Naive thymus-derived CD8-positive, alpha-beta T cell (primary cell): ENCODE results near the gene KREMEN1. TPM values are rescaled to one million over a fixed set of nuclear protein-coding genes. Genes with fewer than 3 reads are reported as not detected.

ENCODE experiments used
- ATAC-seq, 2 donors: fragments of 150-1000 bp; cut with Tn5 transposase in 1 of 2; sonication (Bioruptor Pico), chemical (Tn5 transposase) in 1 of 2; 1 replicate in 1 of 2; 2 replicates in 1 of 2; pipeline ENCODE4 v1.10.0; 2021; ENCODE audit warnings: mild to moderate bottlenecking in 2 of 2, moderate library complexity in 2 of 2
- POLR2A ChIA-PET: fragments of 350-600 bp; sonication (Branson Sonifier 250); formaldehyde crosslinking; loops from one replicate; lab custom pipeline; 2021; ENCODE audit warnings: antibody characterized with exemption; lab: Charles Lee
- DNase-seq, 10 donors: peaks; one replicate each; pipeline versions ENCODE4 v3.0.0 to v3.0.0-alpha.2; 2020 to 2022
- H3K27ac Mint-ChIP-seq, 10 donors: one replicate each; pipeline ENCODE4 v1.8.0; 2020 to 2022; ENCODE audit warnings: mild to moderate bottlenecking in 10 of 10, mixed read lengths in 10 of 10, moderate library complexity in 4 of 10, inconsistent platforms in 1 of 10
- H3K27me3 Mint-ChIP-seq, 5 donors: one replicate each; pipeline ENCODE4 v1.8.0; 2021 to 2022; ENCODE audit warnings: mixed read lengths in 5 of 5
- H3K36me3 Mint-ChIP-seq, 3 donors: one replicate each; pipeline ENCODE4 v1.8.0; 2020 to 2022; ENCODE audit warnings: mixed read lengths in 3 of 3, mild to moderate bottlenecking in 2 of 3, inconsistent platforms in 1 of 3
- H3K4me1 Mint-ChIP-seq, 4 donors: one replicate each; pipeline ENCODE4 v1.8.0; 2021 to 2022; ENCODE audit warnings: mixed read lengths in 4 of 4
- H3K4me3 Mint-ChIP-seq, 10 donors: one replicate each; pipeline ENCODE4 v1.8.0; 2020 to 2022; ENCODE audit warnings: mild to moderate bottlenecking in 10 of 10, mixed read lengths in 10 of 10, moderate library complexity in 6 of 10, inconsistent platforms in 1 of 10
- H3K9me3 Mint-ChIP-seq, 9 donors: one replicate each; pipeline ENCODE4 v1.8.0; 2020 to 2022; ENCODE audit warnings: mixed read lengths in 9 of 9, mild to moderate bottlenecking in 3 of 9, inconsistent platforms in 1 of 9, moderate library complexity in 1 of 9
- polyA plus RNA-seq, 3 donors: library from polyadenylated mRNA; unstranded; fragments of 300-500 nt; fragmentation: Illumina TruSeq; gene quantifications; one replicate each; pipeline ENCODE4 v1.2.3, GENCODE V29; 2021
- total RNA-seq, 8 experiments: library from RNA in 2 of 8; stranded (reverse) in 2 of 8; gene quantifications; one replicate each; pipeline ENCODE4 v1.2.3 and lab custom pipeline; 2021 to 2026

Gene KREMEN1
- total and polyA plus RNA-seq, 5 experiments from 2014 or later: not detected

DNA sequence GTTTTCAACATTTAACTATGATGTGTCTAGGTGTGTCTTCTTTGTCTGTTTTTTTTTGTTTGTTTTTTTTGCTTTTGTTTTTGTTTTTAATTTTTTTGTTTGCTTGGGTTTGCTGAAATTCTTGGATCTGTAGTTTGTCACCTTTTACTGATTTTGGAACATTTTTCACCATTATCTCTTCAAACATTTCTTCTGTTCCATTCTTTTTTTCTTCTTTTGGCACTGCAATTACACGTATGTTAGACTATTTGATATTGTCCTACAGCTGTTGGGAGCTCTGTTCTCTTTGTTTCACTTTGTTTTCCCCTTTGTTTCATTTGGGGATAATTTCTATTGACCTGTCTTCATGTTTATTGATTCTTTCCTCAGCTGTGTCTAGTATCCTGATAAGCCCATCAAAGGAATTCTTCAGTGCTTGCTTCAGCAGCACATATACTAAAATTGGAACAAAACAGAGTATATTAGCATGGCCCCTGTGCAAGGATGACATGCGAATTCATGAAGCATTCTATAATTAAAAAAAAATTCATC lies 60.8 kb downstream of the KREMEN1 start:
- ATAC-seq (no peak), DNase-seq (no peak)
- Mint-ChIP-seq H3K27me3 (peaks cover 0 to 19% (median 4%) of the 10 kb centered on the region in 5 donors), H3K4me3 (no peak overlapping the region), H3K4me1 (peaks cover 0 to 2% (median 0%) of the 10 kb centered on the region in 4 donors), H3K27ac (no peak overlapping the region), H3K9me3 (peaks cover 0 to 16% (median 4%) of the 10 kb centered on the region in 9 donors), H3K36me3 (peaks cover 0 to 8% (median 0%) of the 10 kb centered on the region in 3 donors)
- POLR2A ChIA-PET: no interaction called here

DNA sequence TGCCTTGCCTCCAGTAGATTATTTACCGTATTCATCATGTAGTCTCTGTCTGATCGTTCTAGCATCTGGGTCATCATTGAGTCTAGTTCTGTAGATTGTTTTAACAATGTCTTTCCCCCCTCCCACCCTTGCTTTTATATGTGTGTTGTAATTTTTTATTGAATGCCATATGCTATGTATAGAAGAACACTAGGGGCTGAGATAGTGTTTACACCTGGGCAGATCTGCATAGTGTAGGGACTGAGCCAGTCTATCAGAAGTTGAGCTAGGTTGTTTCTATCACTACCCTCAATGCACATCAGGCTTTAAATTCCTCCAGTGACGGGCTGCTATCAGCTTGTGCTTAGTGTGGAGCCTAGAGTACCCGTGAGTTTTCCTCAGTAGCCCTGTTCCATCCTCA lies 61.6 kb downstream of the KREMEN1 start:
- POLR2A ChIA-PET: no interaction called here
- Mint-ChIP-seq H3K27ac (no peak overlapping the region), H3K4me1 (peaks cover 0 to 2% (median 0%) of the 10 kb centered on the region in 4 donors), H3K36me3 (peaks cover 0 to 8% (median 0%) of the 10 kb centered on the region in 3 donors), H3K4me3 (no peak overlapping the region), H3K9me3 (peaks cover 0 to 16% (median 4%) of the 10 kb centered on the region in 9 donors), H3K27me3 (peaks cover 0 to 19% (median 4%) of the 10 kb centered on the region in 5 donors)
- ATAC-seq: no peak
- DNase-seq: no peak

DNA sequence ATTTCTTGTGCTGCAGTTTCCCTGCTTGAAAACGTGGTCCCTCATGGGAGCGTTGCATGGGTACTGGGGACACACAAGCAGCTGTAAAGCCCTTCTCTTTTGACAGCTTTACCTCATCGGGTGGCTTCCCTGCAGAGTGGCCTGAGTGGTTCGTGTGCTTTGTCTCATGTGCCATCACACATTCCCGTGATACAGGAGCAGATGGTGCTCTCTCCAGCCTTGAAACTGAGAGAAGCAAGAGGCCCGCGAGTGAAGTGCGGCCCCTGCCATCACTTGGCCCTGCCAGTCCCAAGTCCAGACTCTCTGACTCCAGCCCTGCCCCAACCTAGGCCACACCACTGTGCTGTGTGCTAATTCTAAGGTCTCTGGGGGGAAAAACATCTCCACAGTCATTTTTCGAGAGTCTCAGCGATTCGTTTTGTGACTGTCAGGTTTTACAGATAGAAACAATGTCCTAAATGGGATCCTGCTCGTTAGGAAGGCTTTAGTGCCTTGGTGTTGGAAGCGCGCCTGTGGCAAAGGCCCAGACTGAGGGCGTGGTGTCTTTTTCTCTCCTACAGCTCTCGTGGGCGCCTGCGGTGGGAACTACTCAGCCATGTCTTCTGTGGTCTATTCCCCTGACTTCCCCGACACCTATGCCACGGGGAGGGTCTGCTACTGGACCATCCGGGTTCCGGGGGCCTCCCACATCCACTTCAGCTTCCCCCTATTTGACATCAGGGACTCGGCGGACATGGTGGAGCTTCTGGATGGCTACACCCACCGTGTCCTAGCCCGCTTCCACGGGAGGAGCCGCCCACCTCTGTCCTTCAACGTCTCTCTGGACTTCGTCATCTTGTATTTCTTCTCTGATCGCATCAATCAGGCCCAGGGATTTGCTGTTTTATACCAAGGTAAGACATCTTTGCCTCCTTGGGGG lies 64.2 kb downstream of the KREMEN1 start:
- Mint-ChIP-seq H3K27me3 (peaks cover 0 to 19% (median 4%) of the 10 kb centered on the region in 5 donors), H3K36me3 (peaks cover 0 to 8% (median 0%) of the 10 kb centered on the region in 3 donors), H3K4me3 (no peak overlapping the region), H3K27ac (no peak overlapping the region), H3K4me1 (peaks cover 0 to 2% (median 0%) of the 10 kb centered on the region in 4 donors), H3K9me3 (peaks cover 0 to 16% (median 4%) of the 10 kb centered on the region in 9 donors)
- POLR2A ChIA-PET: no interaction called here
- no peak for ATAC-seq
- DNase-seq: no peak

DNA sequence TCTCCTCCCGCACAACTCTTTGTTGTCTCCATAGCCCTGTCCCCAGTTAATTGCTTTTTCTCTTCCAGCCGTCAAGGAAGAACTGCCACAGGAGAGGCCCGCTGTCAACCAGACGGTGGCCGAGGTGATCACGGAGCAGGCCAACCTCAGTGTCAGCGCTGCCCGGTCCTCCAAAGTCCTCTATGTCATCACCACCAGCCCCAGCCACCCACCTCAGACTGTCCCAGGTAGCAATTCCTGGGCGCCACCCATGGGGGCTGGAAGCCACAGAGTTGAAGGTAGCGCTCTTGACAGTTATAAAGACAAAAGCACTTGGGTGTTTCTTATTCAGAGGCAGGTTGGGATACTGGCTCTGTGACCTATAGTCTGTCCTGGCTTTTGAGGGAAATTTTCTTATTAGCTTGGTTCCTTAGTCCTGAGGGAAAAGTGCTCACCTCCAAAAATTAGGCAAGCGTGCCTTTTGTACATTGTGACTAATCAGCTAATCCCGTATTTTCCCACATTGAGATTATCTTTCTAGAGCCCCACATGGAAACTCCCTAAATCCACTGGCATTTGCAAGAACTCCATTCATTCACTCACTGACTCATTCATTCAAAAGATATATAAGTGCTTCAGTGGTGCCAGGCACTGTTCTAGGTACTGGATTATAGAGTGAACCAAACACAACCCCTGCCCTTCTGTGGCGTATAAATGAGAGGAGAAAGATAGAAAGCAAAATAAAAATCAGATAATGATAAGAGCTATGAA lies 65.9 kb downstream of the KREMEN1 start:
- POLR2A ChIA-PET: no interaction called here
- no peak for DNase-seq
- Mint-ChIP-seq H3K4me3 (no peak overlapping the region), H3K27ac (no peak overlapping the region), H3K36me3 (peaks cover 0 to 5% (median 0%) of the 10 kb centered on the region in 3 donors), H3K27me3 (peaks cover 0 to 15% (median 4%) of the 10 kb centered on the region in 5 donors), H3K9me3 (peaks cover 0 to 11% (median 3%) of the 10 kb centered on the region in 9 donors), H3K4me1 (peaks cover 0 to 2% (median 0%) of the 10 kb centered on the region in 4 donors)
- no peak for ATAC-seq

DNA sequence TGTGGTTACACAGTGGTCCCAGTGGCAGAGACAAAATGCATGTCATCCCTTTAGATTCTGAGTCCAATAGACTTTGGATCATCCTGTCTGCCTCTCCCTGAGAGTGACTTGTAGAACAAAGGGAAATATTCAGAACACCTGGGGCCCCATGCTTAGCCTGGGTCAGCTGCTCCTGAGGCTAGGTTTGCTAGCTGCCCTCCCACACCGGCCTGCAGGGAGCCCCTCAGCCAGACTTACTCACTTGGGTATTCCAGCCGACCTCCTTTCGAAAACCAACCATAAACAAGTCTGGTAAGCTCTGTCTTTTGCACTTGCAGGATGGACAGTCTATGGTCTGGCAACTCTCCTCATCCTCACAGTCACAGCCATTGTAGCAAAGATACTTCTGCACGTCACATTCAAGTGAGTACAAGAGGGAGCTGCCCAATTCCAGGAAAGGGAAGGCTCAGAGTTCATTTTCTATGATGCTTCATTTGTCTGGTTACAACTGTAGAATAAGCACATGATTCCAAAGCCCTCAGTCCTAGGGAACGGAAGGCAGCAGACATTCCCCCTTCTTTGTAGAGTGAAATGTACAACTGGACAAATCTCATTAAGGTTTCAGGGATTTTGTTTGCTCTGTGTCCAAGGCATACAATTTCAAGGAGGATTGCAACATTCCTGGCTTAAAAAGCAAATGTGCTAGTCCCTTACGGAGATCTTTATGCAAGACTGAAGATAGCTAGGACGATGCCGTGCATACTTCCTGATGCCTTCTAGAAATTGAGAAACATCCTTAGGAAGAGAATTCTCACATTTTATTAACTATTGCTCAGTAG lies 67.3 kb downstream of the KREMEN1 start:
- Mint-ChIP-seq H3K27me3 (peaks cover 0 to 5% (median 2%) of the 10 kb centered on the region in 5 donors), H3K36me3 (no peaks in the 10 kb centered on the region)

DNA sequence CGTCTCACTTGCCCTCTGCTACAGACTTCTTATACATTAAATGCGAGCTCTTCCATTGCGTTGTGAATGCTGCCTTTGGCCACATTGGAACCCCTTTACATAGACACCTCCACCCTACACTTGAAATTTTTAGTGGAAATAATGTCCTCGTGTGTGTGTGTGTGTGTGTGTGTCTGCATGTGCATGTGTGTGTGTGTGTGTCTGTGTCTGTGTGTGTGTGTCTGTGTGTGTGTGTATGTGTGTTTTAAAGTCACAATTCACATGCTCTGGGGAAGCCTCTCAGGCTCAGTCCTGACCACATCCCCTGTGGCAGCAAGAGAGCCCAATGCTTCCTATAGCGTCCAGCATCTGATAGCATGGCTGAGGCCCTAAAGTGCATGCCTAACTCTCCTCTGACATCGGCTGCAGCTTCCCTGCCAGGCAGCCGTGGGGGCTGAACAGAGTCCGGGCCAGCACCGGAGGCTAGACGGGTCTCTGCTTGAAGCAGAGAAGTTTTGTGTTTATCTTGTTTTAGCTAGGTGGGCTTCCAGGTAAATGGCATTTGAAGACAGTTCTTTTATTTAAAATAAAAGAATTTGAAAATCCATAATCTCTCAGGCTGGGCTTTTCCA lies 68.3 kb downstream of the KREMEN1 start:
- Mint-ChIP-seq H3K27me3 (peaks cover 0 to 5% (median 0%) of the 10 kb centered on the region in 5 donors), H3K4me3 (no peak overlapping the region), H3K36me3 (no peaks in the 10 kb centered on the region), H3K4me1 (no peaks in the 10 kb centered on the region), H3K9me3 (no peaks in the 10 kb centered on the region), H3K27ac (no peak overlapping the region)
- no peak for ATAC-seq
- POLR2A ChIA-PET: no interaction called here
- no peak for DNase-seq

More for the DNA sequence above, 67.3 kb downstream of the KREMEN1 start:
- POLR2A ChIA-PET: no interaction called here
- no peak overlapping the region for H3K4me3 Mint-ChIP-seq
- no peaks in the 10 kb centered on the region for H3K9me3 Mint-ChIP-seq
- no peaks in the 10 kb centered on the region for H3K4me1 Mint-ChIP-seq
- ATAC-seq: no peak
- no peak overlapping the region for H3K27ac Mint-ChIP-seq
- no peak for DNase-seq

DNA sequence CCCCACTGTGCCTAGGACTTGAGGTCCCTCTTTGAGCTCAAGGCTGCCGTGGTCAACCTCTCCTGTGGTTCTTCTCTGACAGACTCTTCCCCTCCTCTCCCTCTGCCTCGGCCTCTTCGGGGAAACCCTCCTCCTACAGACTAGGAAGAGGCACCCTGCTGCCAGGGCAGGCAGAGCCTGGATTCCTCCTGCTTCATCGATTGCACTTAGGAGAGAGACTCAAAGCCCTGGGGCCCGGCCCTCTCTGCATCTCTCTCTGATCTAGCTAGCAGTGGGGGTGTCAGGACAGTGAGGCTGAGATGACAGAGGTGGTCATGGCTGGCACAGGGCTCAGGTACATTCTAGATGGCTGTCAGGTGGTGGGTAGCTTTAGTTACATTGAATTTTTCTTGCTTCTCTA lies 69.3 kb downstream of the KREMEN1 start:
- H3K4me3 Mint-ChIP-seq: no peak overlapping the region
- no peak for ATAC-seq
- no peak overlapping the region for H3K27ac Mint-ChIP-seq

DNA sequence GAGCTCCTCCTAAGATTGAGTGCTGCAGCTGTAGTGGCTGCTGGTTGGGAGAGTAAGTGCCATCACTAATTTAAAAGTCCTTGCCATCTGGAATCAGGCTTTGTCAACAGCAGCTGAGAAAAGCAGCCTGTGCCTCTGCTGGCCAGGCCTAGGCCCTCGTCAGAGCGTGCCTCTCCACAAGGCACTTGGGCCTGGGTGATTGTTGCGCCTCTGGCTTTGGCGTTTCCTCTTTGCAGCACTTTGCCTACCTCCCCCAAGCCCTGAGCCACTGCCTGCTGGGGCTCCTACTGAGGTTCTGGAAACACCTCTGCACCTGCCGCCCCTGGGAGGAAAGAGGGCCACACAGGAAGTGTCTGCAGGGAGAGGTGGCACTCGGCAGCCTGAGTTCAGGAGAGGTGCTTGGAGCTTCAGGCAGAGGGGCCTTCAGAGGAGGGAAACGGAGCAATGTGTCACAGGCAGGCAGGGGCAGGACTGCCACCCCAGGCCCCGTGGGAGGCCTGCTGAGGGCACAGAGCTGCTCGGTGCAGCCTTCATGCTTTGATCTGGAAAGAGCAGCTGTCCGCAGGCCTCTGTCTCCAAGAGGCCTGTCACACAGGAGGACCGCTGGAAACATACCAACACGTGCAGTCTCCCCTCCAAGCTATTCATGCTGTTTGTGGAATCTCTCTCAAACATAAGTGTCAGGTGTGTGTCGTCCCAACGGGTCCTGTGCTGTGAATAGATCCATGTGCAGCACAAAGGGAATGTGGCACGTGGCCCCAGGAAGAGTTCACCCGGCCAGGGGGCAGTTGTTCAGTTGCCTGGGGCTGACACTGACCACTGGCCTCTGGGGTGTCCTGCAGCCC lies 71.3 kb downstream of the KREMEN1 start:
- Mint-ChIP-seq H3K27ac (no peak overlapping the region), H3K36me3 (peaks cover 0 to 1% (median 0%) of the 10 kb centered on the region in 3 donors), H3K27me3 (peaks cover 0 to 1% (median 0%) of the 10 kb centered on the region in 5 donors), H3K4me3 (no peak overlapping the region), H3K9me3 (no peaks in the 10 kb centered on the region), H3K4me1 (no peaks in the 10 kb centered on the region)
- POLR2A ChIA-PET: no interaction called here
- no peak for DNase-seq
- ATAC-seq: no peak

More for the DNA sequence above, 69.3 kb downstream of the KREMEN1 start:
- H3K27me3 Mint-ChIP-seq: peaks cover 0 to 3% (median 0%) of the 10 kb centered on the region in 5 donors
- POLR2A ChIA-PET: no interaction called here
- no peaks in the 10 kb centered on the region for H3K4me1 Mint-ChIP-seq
- DNase-seq: no peak
- no peaks in the 10 kb centered on the region for H3K36me3 Mint-ChIP-seq
- H3K9me3 Mint-ChIP-seq: no peaks in the 10 kb centered on the region

DNA sequence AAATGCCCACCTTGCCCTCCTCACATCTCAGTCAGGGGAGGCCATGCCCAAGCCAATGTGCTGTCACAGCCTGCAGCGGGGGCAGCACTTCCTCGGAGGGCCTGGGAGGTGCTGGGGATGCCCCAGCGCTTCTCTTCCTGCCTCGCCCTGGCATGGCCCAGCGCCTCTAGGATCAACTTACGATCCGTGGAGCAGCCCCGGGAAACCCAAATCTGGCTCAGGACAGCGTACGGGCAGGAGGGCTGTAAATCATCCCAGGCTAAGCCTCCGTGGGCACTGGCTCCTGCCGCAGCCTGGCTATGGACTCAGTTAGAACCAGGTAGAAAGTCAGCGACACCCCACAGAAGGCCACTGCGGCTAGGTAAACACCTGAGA lies 71.9 kb downstream of the KREMEN1 start:
- DNase-seq: no peak
- Mint-ChIP-seq H3K27me3 (peaks cover 0 to 1% (median 0%) of the 10 kb centered on the region in 5 donors), H3K36me3 (peaks cover 0 to 1% (median 0%) of the 10 kb centered on the region in 3 donors), H3K9me3 (no peaks in the 10 kb centered on the region), H3K4me1 (no peaks in the 10 kb centered on the region), H3K4me3 (no peak overlapping the region), H3K27ac (no peak overlapping the region)
- ATAC-seq: no peak
- POLR2A ChIA-PET: no interaction called here

DNA sequence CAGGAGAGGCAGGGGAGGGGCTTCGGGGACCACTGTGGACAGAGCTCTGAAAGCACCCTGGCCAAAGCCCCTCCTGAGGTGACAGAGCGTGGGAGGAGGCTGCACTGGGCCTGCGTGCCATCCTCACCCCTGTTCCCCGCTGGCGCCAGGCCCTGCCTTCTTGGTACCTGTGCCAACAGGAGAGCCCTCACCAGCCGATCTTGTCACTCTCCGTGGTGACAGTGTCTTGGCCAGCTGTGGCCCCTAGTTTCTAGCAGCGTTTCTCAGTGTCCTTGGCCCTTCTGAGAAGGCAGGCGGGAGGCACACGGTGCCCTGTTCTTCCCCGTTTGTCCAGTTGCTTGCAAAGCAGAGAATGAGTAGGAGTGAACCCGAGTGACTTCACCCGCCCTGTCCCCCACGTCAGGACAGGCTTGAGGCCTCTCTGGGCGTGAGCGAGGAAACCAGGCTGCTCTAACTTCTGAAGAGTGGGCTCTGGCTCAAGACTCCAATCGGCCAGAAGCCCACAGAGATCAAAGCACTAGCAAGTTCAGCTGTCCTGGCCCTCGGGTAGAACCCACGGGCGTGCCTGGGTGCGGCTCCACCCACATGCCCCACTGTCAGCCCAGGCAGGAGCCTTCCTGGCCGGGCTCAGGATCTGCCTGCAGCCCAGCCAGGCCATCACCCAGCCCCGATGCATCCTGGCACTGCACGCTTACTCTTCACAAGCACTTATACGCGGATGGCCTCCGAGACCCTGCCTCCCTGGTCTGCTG lies 72.7 kb downstream of the KREMEN1 start:
- Mint-ChIP-seq H3K27me3 (peaks cover 0 to 1% (median 0%) of the 10 kb centered on the region in 5 donors), H3K4me1 (no peaks in the 10 kb centered on the region), H3K27ac (no peak overlapping the region), H3K36me3 (peaks cover 0 to 1% (median 0%) of the 10 kb centered on the region in 3 donors), H3K4me3 (no peak overlapping the region), H3K9me3 (no peaks in the 10 kb centered on the region)
- ATAC-seq (no peak), DNase-seq (no peak)
- POLR2A ChIA-PET: no interaction called here
